ENCODE results near the gene NDC80. TPM values are rescaled to one million over a fixed set of nuclear protein-coding genes. Genes with fewer than 3 reads are reported as not detected.
A peak's percentile ranks its signal among the peaks of the same experiment; 100 is the strongest.

NDC80 gene
- total and polyA plus RNA-seq, 9 of the 15 experiments (the other 6 are each of a cell fraction or from before 2014, with no cell fraction given) = 65.2 to 97.9 (median 83.3) TPM

DNA sequence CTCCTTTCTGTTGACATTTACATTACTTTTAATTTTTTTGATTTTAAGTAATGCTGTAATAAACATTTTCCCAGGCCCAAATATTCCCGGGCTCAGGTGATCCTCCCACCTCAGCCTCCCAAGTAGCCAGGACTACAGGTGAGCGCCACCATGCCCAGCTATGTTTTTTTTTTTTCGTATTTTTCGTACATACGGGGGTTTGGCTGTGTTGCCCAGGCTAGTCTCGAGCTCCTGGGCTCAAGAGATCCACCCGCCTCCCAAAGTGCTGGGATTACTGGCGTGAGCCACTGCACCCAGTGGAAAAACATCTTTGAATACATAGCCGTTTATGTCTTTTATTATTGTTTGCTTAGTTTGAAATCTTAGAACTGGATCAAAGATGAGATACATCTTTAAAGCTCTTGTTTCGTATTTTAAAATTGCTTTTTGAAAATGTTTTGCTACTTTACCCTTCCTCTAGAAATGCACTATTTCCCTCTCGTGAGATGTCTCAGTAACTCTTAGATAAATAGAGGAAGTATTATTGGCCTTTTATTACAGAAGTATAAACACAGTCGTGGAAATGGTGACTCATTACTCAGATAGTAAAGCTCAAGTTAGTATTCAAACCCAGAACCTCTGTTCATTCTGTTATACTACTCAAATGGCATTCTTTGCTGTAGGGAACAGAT is 86.6 kb downstream of the NDC80 start (continued):
- TF ChIP-seq ETS1 (conservative IDR thresholded peaks at IDR 0.05; ENCODE audit: control insufficient read depth, low read depth, low read length) (no peak), HNRNPH1 (optimal IDR thresholded peaks at IDR 0.05; ENCODE audit: low read depth, low read length) (no peak), ZFP1 (CRISPR knock-in tag; IDR thresholded peaks at IDR 0.05) (no peak), SMAD3 (CRISPR knock-in tag; conservative IDR thresholded peaks at IDR 0.05) (no peak), ELF1 (tag; IDR thresholded peaks at IDR 0.05) (0 out of 2 replicates have a peak, but pooled peaks have one; percentile 26), EZH2 (IDR thresholded peaks at IDR 0.05; ENCODE audit: borderline replicate concordance, low read depth, low read length) (no peak), TFAM (CRISPR knock-in tag; conservative IDR thresholded peaks at IDR 0.05) (no peak), ZZZ3 (IDR thresholded peaks at IDR 0.05) (no peak), SMAD1 (IDR thresholded peaks at IDR 0.05; ENCODE audit: low read depth, low read length, partially characterized antibody) (no peak), NEUROD1 (IDR thresholded peaks at IDR 0.05; ENCODE audit: borderline replicate concordance, low read depth, low read length, partially characterized antibody) (no peak), CBX8 (IDR thresholded peaks at IDR 0.05; ENCODE audit: borderline replicate concordance, extremely low read depth, low read depth, low read length, poor library complexity, severe bottlenecking) (no peak), GATAD2A (IDR thresholded peaks at IDR 0.05) (no peak), DACH1 (IDR thresholded peaks at IDR 0.05; ENCODE audit: partially characterized antibody) (no peak)
- TF ChIP-seq, protein P1, sequence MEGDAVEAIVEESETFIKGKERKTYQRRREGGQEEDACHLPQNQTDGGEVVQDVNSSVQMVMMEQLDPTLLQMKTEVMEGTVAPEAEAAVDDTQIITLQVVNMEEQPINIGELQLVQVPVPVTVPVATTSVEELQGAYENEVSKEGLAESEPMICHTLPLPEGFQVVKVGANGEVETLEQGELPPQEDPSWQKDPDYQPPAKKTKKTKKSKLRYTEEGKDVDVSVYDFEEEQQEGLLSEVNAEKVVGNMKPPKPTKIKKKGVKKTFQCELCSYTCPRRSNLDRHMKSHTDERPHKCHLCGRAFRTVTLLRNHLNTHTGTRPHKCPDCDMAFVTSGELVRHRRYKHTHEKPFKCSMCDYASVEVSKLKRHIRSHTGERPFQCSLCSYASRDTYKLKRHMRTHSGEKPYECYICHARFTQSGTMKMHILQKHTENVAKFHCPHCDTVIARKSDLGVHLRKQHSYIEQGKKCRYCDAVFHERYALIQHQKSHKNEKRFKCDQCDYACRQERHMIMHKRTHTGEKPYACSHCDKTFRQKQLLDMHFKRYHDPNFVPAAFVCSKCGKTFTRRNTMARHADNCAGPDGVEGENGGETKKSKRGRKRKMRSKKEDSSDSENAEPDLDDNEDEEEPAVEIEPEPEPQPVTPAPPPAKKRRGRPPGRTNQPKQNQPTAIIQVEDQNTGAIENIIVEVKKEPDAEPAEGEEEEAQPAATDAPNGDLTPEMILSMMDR (IDR thresholded peaks at IDR 0.05 in 2 of 3, conservative IDR thresholded peaks at IDR 0.05 in 1 of 3; ENCODE audit: insufficient read depth in 2 of 3, low read depth in 1 of 3, low read length in 3 of 3) = no peak
- TF ChIP-seq, protein P2, sequence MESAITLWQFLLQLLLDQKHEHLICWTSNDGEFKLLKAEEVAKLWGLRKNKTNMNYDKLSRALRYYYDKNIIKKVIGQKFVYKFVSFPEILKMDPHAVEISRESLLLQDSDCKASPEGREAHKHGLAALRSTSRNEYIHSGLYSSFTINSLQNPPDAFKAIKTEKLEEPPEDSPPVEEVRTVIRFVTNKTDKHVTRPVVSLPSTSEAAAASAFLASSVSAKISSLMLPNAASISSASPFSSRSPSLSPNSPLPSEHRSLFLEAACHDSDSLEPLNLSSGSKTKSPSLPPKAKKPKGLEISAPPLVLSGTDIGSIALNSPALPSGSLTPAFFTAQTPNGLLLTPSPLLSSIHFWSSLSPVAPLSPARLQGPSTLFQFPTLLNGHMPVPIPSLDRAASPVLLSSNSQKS (CRISPR knock-in tag; IDR thresholded peaks at IDR 0.05) = no peak
- TF ChIP-seq, protein P3, sequence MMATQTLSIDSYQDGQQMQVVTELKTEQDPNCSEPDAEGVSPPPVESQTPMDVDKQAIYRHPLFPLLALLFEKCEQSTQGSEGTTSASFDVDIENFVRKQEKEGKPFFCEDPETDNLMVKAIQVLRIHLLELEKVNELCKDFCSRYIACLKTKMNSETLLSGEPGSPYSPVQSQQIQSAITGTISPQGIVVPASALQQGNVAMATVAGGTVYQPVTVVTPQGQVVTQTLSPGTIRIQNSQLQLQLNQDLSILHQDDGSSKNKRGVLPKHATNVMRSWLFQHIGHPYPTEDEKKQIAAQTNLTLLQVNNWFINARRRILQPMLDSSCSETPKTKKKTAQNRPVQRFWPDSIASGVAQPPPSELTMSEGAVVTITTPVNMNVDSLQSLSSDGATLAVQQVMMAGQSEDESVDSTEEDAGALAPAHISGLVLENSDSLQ (IDR thresholded peaks at IDR 0.05) = no peak
- TF ChIP-seq, protein P4, sequence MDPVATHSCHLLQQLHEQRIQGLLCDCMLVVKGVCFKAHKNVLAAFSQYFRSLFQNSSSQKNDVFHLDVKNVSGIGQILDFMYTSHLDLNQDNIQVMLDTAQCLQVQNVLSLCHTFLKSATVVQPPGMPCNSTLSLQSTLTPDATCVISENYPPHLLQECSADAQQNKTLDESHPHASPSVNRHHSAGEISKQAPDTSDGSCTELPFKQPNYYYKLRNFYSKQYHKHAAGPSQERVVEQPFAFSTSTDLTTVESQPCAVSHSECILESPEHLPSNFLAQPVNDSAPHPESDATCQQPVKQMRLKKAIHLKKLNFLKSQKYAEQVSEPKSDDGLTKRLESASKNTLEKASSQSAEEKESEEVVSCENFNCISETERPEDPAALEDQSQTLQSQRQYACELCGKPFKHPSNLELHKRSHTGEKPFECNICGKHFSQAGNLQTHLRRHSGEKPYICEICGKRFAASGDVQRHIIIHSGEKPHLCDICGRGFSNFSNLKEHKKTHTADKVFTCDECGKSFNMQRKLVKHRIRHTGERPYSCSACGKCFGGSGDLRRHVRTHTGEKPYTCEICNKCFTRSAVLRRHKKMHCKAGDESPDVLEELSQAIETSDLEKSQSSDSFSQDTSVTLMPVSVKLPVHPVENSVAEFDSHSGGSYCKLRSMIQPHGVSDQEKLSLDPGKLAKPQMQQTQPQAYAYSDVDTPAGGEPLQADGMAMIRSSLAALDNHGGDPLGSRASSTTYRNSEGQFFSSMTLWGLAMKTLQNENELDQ (CRISPR knock-in tag; IDR thresholded peaks at IDR 0.05; ENCODE audit: borderline replicate concordance) = peak; percentile 39; the same call in 1 of the 2 replicates
- TF ChIP-seq, protein P5, sequence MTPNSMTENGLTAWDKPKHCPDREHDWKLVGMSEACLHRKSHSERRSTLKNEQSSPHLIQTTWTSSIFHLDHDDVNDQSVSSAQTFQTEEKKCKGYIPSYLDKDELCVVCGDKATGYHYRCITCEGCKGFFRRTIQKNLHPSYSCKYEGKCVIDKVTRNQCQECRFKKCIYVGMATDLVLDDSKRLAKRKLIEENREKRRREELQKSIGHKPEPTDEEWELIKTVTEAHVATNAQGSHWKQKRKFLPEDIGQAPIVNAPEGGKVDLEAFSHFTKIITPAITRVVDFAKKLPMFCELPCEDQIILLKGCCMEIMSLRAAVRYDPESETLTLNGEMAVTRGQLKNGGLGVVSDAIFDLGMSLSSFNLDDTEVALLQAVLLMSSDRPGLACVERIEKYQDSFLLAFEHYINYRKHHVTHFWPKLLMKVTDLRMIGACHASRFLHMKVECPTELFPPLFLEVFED (CRISPR knock-in tag; conservative IDR thresholded peaks at IDR 0.05) = no peak

Data from K562 (cell line).